GM11168 (cell line): ENCODE data around the gene TYRO3.

Experiments
- in situ Hi-C: fragments of 300-500 bp; cut with MboI; formaldehyde crosslinking; loops from one replicate; pipeline ENCODE4 v1.12.0; 2022; ENCODE audit warnings: low sequenced_read_pairs; ENCODE audit not compliant: unreplicated experiment

TYRO3 gene

GRCh38 chr15:41558400-41559238 lies at the start of gene TYRO3:
TSS of gene TYRO3 (plus strand) at chr15:41559212. CDS start at chr15:41559258, 46 bp downstream.
- in situ Hi-C loops = no loop called here

GRCh38 chr15:41510728-41511127 lies 48.3 kb upstream of the TYRO3 start:
- in situ Hi-C loops = no loop called here

GRCh38 chr15:41511331-41511898 lies 47.6 kb upstream of the TYRO3 start:
- in situ Hi-C loops = no loop called here

- in situ Hi-C loops = no loop called here
These were observed 47.1 kb upstream of the TYRO3 start for GRCh38 chr15:41511899-41512369.

GRCh38 chr15:41512512-41512939 lies 46.5 kb upstream of the TYRO3 start:
- in situ Hi-C loops = no loop called here

GRCh38 chr15:41512940-41513505 lies 46.0 kb upstream of the TYRO3 start:
- in situ Hi-C loops = no loop called here

- in situ Hi-C loops = no loop called here
These were observed 45.3 kb upstream of the TYRO3 start, which contains the start of gene LTK for GRCh38 chr15:41513506-41514227. TSS of gene LTK (minus strand) at chr15:41513827. CDS start at chr15:41513709, 118 bp downstream.

- in situ Hi-C loops = no loop called here
These were observed 41.0 kb upstream of the TYRO3 start for GRCh38 chr15:41517895-41518449.

GRCh38 chr15:41520636-41521035 lies 38.4 kb upstream of the TYRO3 start:
- in situ Hi-C loops = no loop called here

- in situ Hi-C loops = no loop called here
These were observed 37.4 kb upstream of the TYRO3 start for GRCh38 chr15:41521614-41522013.

- in situ Hi-C loops = no loop called here
These were observed 35.9 kb upstream of the TYRO3 start for GRCh38 chr15:41523097-41523496.

- in situ Hi-C loops = no loop called here
These were observed 28.6 kb upstream of the TYRO3 start for GRCh38 chr15:41530363-41530956.

- in situ Hi-C loops = no loop called here
These were observed 23.5 kb upstream of the TYRO3 start for GRCh38 chr15:41535544-41535943.

GRCh38 chr15:41536866-41537265 lies 22.1 kb upstream of the TYRO3 start:
- in situ Hi-C loops = no loop called here

GRCh38 chr15:41543521-41543870 lies 15.5 kb upstream of the TYRO3 start:
- in situ Hi-C loops = no loop called here

- in situ Hi-C loops = no loop called here
These were observed 14.4 kb upstream of the TYRO3 start for GRCh38 chr15:41544650-41545015.

GRCh38 chr15:41545218-41545617 lies 13.8 kb upstream of the TYRO3 start:
- in situ Hi-C loops = no loop called here

- in situ Hi-C loops = no loop called here
These were observed 11.9 kb upstream of the TYRO3 start for GRCh38 chr15:41546851-41547786.
